Nephron (organoid): ENCODE measurements around the gene ZNF214.
A peak's percentile ranks its signal among the peaks of the same experiment; 100 is the strongest.

ENCODE experiments used
- H3K27ac Mint-ChIP-seq, 3 experiments: 2 replicates each; pipeline ENCODE4 v1.8.0; 2020; ENCODE audit warnings: mixed read lengths in 3 of 3, mild to moderate bottlenecking in 2 of 3, moderate library complexity in 1 of 3
- H3K27me3 Mint-ChIP-seq: 2 replicates; pipeline ENCODE4 v1.8.0; 2021; ENCODE audit warnings: low read depth, mild to moderate bottlenecking, moderate library complexity, mixed read lengths
- H3K36me3 Mint-ChIP-seq: 2 replicates; pipeline ENCODE4 v1.8.0; 2020; ENCODE audit warnings: low read depth, mixed read lengths
- H3K4me1 Mint-ChIP-seq: 2 replicates; pipeline ENCODE4 v1.8.0; 2020; ENCODE audit warnings: mixed read lengths
- H3K4me3 Mint-ChIP-seq, 3 experiments: 2 replicates each; pipeline ENCODE4 v1.8.0; 2020; ENCODE audit warnings: mild to moderate bottlenecking in 3 of 3, mixed read lengths in 3 of 3, moderate library complexity in 2 of 3
- H3K9me3 Mint-ChIP-seq: 2 replicates; pipeline ENCODE4 v1.8.0; 2020; ENCODE audit warnings: mixed read lengths
- CTCF ChIP-seq, 3 experiments: fragments of 200-600 bp; sonication (generic); IDR thresholded peaks; one replicate each; pipeline ENCODE4 v1.5.0; 2021; ENCODE audit warnings: antibody characterized with exemption in 3 of 3; ENCODE audit not compliant: unreplicated experiment in 3 of 3

ZNF214 gene

GRCh38 chr11:6995703-6996102 is 24.4 kb downstream of the ZNF214 start:
- Mint-ChIP-seq H3K9me3 (no peaks in the 10 kb centered on the region), H3K4me3 (no peak overlapping the region), H3K4me1 (peaks cover 21% of the 10 kb centered on the region), H3K27ac (no peak overlapping the region), H3K36me3 (peaks cover 15% of the 10 kb centered on the region), H3K27me3 (no peaks in the 10 kb centered on the region)
- no peak for TF ChIP-seq CTCF (IDR thresholded peaks at IDR 0.05; ENCODE audit: unreplicated experiment in 3 of 3)

- Mint-ChIP-seq H3K9me3 (no peaks in the 10 kb centered on the region), H3K27me3 (no peaks in the 10 kb centered on the region), H3K4me1 (peaks cover 21% of the 10 kb centered on the region), H3K4me3 (peak overlapping the region in 1 of 3 experiments; percentile 34), H3K36me3 (no peaks in the 10 kb centered on the region), H3K27ac (peak overlapping the region; percentile 63 to 88 (median 82))
- TF ChIP-seq CTCF (IDR thresholded peaks at IDR 0.05; ENCODE audit: unreplicated experiment in 3 of 3), result no peak
Observed at GRCh38 chr11:6992457-6993417, 27.4 kb downstream of the ZNF214 start.

GRCh38 chr11:6992026-6992425 is 28.1 kb downstream of the ZNF214 start:
- no peaks in the 10 kb centered on the region for H3K36me3 Mint-ChIP-seq
- TF ChIP-seq CTCF (IDR thresholded peaks at IDR 0.05; ENCODE audit: unreplicated experiment in 3 of 3), result no peak
- H3K27ac Mint-ChIP-seq, result peak overlapping the region in 2 of 3 experiments; percentile 34 to 82
- H3K27me3 Mint-ChIP-seq, result no peaks in the 10 kb centered on the region
- H3K4me1 Mint-ChIP-seq, result peaks cover 21% of the 10 kb centered on the region
- no peak overlapping the region for H3K4me3 Mint-ChIP-seq
- no peaks in the 10 kb centered on the region for H3K9me3 Mint-ChIP-seq

GRCh38 chr11:6991227-6991626 is 28.9 kb downstream of the ZNF214 start:
- Mint-ChIP-seq H3K9me3 (peaks cover 4% of the 10 kb centered on the region), H3K4me1 (peaks cover 21% of the 10 kb centered on the region), H3K4me3 (no peak overlapping the region), H3K27ac (peak overlapping the region in 1 of 3 experiments; percentile 82), H3K36me3 (no peaks in the 10 kb centered on the region), H3K27me3 (no peaks in the 10 kb centered on the region)
- no peak for TF ChIP-seq CTCF (IDR thresholded peaks at IDR 0.05; ENCODE audit: unreplicated experiment in 3 of 3)

- Mint-ChIP-seq H3K4me3 (no peak overlapping the region), H3K9me3 (peaks cover 9% of the 10 kb centered on the region)
Observed at GRCh38 chr11:6988506-6988905, 31.6 kb downstream of the ZNF214 start.

More at GRCh38 chr11:6988506-6988905, 31.6 kb downstream of the ZNF214 start:
- no peaks in the 10 kb centered on the region for H3K36me3 Mint-ChIP-seq
- H3K27me3 Mint-ChIP-seq, result no peaks in the 10 kb centered on the region
- no peak overlapping the region for H3K27ac Mint-ChIP-seq
- no peak for TF ChIP-seq CTCF (IDR thresholded peaks at IDR 0.05; ENCODE audit: unreplicated experiment in 3 of 3)
- H3K4me1 Mint-ChIP-seq, result peaks cover 20% of the 10 kb centered on the region
